LNCAP (cell line): ENCODE results near the gene KBTBD13.

Experiments
- TF ChIP-seq, protein P1 (sequence below): fragments of 450-650 bp; IDR thresholded peaks from 2 replicates; pipeline ENCODE4 v1.5.1; 2017; ENCODE audit warnings: mild to moderate bottlenecking

KBTBD13 gene

DNA sequence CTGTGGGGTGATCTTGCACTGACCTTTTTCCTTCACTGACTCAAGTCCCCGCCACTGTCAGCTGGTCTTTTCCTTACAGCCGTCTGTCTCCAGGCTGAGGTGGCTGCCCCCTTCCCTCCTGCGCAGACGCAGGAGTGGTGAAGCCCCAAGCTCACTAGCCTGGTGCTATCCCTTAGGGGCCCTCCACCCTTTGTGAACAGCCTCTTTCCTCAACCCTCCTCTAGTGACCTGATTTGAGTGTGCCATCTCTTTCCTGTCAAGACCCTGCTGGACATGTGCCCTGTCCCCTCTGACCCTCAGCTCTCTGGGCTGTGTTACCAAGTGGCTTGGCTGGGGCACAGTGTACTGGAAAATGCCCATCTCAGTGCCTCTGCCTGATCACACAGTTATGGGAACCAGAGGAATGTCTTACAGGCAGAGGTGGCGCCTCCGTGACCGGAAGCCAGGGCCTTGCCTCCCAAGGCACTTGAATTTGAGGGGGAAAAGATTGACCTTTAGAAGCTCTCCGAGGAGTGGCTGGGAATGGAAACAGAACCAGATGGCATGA is 8.7 kb downstream of the KBTBD13 start:
- TF ChIP-seq, protein P1, sequence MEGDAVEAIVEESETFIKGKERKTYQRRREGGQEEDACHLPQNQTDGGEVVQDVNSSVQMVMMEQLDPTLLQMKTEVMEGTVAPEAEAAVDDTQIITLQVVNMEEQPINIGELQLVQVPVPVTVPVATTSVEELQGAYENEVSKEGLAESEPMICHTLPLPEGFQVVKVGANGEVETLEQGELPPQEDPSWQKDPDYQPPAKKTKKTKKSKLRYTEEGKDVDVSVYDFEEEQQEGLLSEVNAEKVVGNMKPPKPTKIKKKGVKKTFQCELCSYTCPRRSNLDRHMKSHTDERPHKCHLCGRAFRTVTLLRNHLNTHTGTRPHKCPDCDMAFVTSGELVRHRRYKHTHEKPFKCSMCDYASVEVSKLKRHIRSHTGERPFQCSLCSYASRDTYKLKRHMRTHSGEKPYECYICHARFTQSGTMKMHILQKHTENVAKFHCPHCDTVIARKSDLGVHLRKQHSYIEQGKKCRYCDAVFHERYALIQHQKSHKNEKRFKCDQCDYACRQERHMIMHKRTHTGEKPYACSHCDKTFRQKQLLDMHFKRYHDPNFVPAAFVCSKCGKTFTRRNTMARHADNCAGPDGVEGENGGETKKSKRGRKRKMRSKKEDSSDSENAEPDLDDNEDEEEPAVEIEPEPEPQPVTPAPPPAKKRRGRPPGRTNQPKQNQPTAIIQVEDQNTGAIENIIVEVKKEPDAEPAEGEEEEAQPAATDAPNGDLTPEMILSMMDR = no peak

DNA sequence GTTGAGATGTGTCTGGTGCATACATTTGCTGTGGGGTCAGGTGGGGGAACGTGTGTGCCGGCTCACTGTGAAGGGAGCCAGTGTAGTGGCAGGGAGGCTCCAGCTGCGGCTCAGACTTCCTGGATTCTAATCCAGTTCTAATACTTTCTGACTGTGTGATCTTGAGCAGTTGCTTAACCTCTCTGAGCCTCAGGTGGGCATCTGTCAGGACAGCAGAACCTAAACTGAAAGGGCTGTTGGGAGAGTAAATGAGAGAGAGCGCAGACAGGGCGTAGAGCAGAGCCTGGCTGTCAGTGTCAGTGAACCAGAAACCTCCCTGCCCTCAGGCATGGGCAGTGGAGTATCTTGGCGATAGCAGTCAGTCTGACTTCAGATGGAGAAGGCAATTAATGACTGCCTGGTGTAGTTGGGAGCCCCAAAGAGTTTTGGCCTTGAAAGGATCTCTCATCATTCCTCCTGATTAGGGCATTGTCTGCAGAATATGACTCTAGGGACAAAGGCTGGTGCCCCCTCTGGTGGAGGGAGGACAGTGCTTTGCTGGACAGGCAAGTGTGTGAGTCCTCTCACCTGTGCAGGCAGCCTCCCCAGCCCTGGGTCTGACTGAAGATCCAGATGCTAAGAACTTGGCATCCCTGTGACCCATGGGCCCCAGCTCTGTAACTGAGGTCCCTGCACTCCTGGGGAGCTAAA is 9.6 kb downstream of the KBTBD13 start:
- TF ChIP-seq, protein P1 = peak; percentile 44

DNA sequence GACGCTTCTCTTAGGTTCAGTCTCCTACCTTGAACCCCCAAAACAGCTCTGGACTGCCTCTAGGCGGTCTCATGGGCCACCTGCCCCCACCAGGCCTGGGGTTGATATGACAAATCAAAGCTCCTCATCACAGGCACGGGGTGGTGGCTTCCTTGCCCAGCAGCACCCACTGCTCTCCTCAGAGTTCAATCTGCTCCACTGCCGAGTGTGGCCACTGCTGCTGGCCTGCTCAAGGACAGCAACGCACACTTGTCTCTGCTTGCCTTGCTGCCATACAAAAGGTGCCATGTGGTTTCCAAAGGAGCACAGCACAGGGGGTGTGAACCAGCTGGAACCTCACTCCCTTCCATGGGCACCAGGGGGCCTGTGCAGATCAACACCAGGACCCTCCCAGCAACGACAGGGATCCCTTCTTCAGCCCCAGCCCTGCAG is 10.2 kb downstream of the KBTBD13 start:
- TF ChIP-seq, protein P1 = no peak

DNA sequence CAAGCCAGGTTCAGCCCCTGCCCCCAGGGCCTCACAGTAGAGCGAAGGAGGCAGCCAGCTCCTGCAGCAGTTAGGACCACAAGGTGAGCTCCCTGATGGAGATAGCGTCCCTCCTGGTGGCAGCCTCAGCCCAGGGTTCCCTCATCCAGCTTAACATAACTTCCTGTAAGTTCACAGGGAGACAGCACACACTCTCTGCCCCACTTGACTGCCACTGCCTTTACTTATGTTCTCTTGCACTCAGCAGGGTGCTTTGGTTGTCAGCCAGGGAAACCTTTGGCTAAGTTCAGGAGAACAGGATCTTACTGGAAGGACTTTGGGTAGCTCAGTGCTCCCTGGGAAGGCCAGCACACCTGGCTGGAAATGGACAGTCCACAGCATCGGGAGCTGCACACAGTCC is 10.9 kb downstream of the KBTBD13 start:
- TF ChIP-seq, protein P1 = no peak

DNA sequence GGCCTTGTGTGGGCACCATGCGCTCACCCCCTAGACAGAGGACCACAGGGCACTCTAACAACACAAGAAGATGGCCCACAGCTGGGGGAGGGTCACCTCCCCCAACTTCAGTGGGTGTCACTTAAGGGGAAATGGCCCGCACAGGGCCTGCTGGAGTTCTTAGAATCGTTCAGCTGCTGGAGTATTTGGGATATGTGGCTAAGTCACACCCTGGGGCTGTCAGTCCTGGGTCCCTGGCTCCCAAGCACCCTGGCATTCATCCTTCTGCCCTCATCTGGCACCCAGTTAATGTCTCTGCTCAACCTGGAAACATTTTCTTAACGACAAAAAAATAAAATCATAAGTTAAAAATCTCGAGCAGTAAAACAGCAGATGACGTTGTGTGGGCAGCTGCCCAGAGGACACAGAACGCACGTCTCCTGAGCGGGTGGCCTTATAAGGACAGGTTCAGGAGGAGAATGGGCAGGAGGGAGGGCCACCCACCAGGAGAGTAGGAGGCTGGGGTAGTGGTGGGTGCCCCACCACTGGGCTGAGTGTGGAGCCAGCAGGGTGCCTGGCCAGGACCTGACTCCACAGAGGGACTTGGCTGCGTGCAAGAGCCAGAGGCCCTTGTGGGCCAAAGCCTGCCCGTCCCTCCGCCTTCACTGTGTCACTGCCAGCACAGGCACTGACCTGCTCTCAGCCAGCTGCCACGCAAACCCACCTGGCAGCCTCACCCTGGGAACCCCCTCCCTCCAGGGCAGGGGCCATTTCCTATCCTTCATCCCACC is 11.5 kb downstream of the KBTBD13 start:
- TF ChIP-seq, protein P1 = no peak

DNA sequence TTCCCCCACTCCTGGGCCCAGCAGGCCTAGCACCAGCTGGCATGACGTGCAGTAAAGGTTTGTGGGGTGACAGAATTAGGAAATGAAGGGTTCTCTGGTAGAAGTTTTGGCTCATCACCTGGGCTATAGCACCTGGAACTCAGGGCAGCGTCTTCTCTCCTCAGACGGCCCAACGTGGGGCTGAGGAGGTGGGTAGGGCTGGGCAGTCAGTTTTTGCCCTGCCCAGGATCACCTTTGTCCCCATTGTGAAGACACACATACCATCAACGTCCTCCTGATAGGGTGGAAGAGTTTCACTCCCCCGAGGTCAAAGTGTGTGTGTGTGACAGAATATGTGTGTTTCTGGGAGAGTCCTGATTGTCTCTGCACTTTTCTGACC is 12.1 kb downstream of the KBTBD13 start:
- TF ChIP-seq, protein P1 = no peak

DNA sequence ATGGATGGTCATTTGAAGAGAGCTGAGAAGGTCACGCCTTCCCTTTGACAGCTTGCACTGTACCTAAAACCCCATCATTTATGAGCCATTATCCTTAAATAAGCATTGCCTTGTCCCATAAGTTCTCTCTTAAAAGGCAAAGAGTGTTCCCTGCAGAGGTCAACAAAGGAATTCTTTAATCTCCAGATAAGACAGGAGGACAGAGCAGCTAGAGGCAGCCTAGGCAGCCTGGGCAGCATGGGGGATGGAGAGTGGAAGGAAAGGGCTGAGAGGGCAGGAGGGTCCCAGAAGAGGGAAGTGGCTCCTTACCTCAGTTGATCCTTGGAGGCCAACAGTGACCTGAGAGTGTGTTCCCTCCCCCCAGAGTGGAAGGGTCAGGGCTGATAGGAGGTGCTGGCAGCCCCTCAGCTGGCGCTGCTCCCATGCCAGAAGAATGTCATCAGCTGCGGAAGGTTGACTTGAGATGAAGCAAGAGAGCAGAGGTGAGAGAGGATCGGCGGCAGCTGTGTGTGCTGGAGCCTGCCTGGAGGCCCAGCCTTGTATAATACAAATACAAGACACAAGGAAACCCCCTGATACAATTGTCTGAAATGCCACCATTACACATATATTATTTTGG is 12.8 kb downstream of the KBTBD13 start:
- TF ChIP-seq, protein P1 = no peak
